HPDE6-E6E7 (cell line): ENCODE data around the gene NME5.
"Not testable (repeated sequence)": the region's sequence is repeated elsewhere in the genome, so short reads cannot be mapped to it uniquely, and the experiment has no call there.

ENCODE experiments used
- DNase-seq: peaks from one replicate; pipeline ENCODE4 v3.0.0; 2011; ENCODE audit warnings: missing footprints; ENCODE audit errors: extremely low spot score

NME5 gene

GRCh38 chr5:138138949-138139780 lies at the start of gene NME5:
Gene NME5 (minus strand): TSS chr5:138139428. CDS start chr5:138138780, 648 bp downstream.
- no peak for DNase-seq

GRCh38 chr5:138188626-138189025 lies 49.4 kb upstream of the NME5 start:
- no peak for DNase-seq

GRCh38 chr5:138186002-138186447 lies 46.8 kb upstream of the NME5 start:
- no peak for DNase-seq

GRCh38 chr5:138182808-138183207 lies 43.6 kb upstream of the NME5 start:
- no peak for DNase-seq

GRCh38 chr5:138180841-138181240 lies 41.6 kb upstream of the NME5 start:
- no peak for DNase-seq

GRCh38 chr5:138180183-138180782 lies 41.1 kb upstream of the NME5 start:
- peak; percentile 42 for DNase-seq

GRCh38 chr5:138179277-138179857 lies 40.1 kb upstream of the NME5 start:
- DNase-seq: peak; percentile 1

GRCh38 chr5:138178516-138179276 lies 39.5 kb upstream of the NME5 start, which contains the start of the genes BRD8 and KIF20A:
Gene BRD8 (minus strand): TSS chr5:138178630. CDS start chr5:138178614, 16 bp downstream.
Gene KIF20A (plus strand): TSS chr5:138179112. CDS start chr5:138179681, 569 bp downstream.
- DNase-seq: peak; percentile 92

- peak; percentile 42 for DNase-seq
Measured at GRCh38 chr5:138177941-138178515, 38.8 kb upstream of the NME5 start.

- no peak for DNase-seq
Measured at GRCh38 chr5:138170299-138170698, 31.1 kb upstream of the NME5 start.

- no peak for DNase-seq
Measured at GRCh38 chr5:138169124-138169523, 29.9 kb upstream of the NME5 start.

- DNase-seq: no peak
Measured at GRCh38 chr5:138163721-138164120, 24.5 kb upstream of the NME5 start.

- DNase-seq: no peak
Measured at GRCh38 chr5:138160706-138161105, 21.5 kb upstream of the NME5 start.

- no peak for DNase-seq
Measured at GRCh38 chr5:138159666-138160065, 20.4 kb upstream of the NME5 start.

- no peak for DNase-seq
Measured at GRCh38 chr5:138157626-138158025, 18.4 kb upstream of the NME5 start.

- not testable (repeated sequence) for DNase-seq
Measured at GRCh38 chr5:138155977-138156376, 16.7 kb upstream of the NME5 start.

- DNase-seq: no peak
Measured at GRCh38 chr5:138149530-138149929, 10.3 kb upstream of the NME5 start.

GRCh38 chr5:138148811-138149210 lies 9.6 kb upstream of the NME5 start:
- no peak for DNase-seq

- DNase-seq: not testable (repeated sequence)
Measured at GRCh38 chr5:138143578-138143977, 4.3 kb upstream of the NME5 start.

GRCh38 chr5:138141734-138142133 lies 2.5 kb upstream of the NME5 start:
- no peak for DNase-seq

- no peak for DNase-seq
Measured at GRCh38 chr5:138140268-138140667, 1.0 kb upstream of the NME5 start.

GRCh38 chr5:138139781-138140090 lies 508 bp upstream of the NME5 start:
- DNase-seq: no peak
